Neural progenitor cell (in vitro differentiated cells): ENCODE results near the gene ADCY1.

Experiments
- EZH2 ChIP-seq: fragments of 200-600 bp; sonication (generic); IDR thresholded peaks from 2 replicates; pipeline ENCODE4 v1.6.1; 2017; ENCODE audit warnings: antibody characterized with exemption, mild to moderate bottlenecking, moderate library complexity
- EZH2phosphoT487 ChIP-seq: fragments of 200-600 bp; sonication (generic); IDR thresholded peaks from 2 replicates; pipeline ENCODE4 v1.6.1; 2017; ENCODE audit warnings: antibody characterized with exemption
- TF ChIP-seq, protein P1 (sequence below): fragments of 200-600 bp; sonication (generic); IDR thresholded peaks from 2 replicates; pipeline ENCODE4 v1.5.1; 2017; ENCODE audit warnings: antibody characterized with exemption, mild to moderate bottlenecking

GRCh38 chr7:45700556-45700955 is 126.4 kb downstream of the ADCY1 start:
- TF ChIP-seq, protein P1, sequence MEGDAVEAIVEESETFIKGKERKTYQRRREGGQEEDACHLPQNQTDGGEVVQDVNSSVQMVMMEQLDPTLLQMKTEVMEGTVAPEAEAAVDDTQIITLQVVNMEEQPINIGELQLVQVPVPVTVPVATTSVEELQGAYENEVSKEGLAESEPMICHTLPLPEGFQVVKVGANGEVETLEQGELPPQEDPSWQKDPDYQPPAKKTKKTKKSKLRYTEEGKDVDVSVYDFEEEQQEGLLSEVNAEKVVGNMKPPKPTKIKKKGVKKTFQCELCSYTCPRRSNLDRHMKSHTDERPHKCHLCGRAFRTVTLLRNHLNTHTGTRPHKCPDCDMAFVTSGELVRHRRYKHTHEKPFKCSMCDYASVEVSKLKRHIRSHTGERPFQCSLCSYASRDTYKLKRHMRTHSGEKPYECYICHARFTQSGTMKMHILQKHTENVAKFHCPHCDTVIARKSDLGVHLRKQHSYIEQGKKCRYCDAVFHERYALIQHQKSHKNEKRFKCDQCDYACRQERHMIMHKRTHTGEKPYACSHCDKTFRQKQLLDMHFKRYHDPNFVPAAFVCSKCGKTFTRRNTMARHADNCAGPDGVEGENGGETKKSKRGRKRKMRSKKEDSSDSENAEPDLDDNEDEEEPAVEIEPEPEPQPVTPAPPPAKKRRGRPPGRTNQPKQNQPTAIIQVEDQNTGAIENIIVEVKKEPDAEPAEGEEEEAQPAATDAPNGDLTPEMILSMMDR, result no peak
- no peak for TF ChIP-seq EZH2
- TF ChIP-seq EZH2phosphoT487, result no peak
